GM18508 (cell line): ENCODE data around the gene GLRX.
"Not testable (repeated sequence)": the region's sequence is repeated elsewhere in the genome, so short reads cannot be mapped to it uniquely, and the experiment has no call there.

Source experiments
- ATAC-seq: cut with Tn5 transposase; IDR thresholded peaks from one replicate; pipeline ENCODE4 v1.9.1; 2021; ENCODE audit warnings: moderate number of reproducible peaks; ENCODE audit not compliant: insufficient read depth, unreplicated experiment

Gene GLRX

GRCh38 chr5:95811126-95811423, 11.5 kb downstream of the GLRX start:
- ATAC-seq: not testable (repeated sequence)

GRCh38 chr5:95810305-95811125, 12.0 kb downstream of the GLRX start:
- no peak for ATAC-seq

DNA sequence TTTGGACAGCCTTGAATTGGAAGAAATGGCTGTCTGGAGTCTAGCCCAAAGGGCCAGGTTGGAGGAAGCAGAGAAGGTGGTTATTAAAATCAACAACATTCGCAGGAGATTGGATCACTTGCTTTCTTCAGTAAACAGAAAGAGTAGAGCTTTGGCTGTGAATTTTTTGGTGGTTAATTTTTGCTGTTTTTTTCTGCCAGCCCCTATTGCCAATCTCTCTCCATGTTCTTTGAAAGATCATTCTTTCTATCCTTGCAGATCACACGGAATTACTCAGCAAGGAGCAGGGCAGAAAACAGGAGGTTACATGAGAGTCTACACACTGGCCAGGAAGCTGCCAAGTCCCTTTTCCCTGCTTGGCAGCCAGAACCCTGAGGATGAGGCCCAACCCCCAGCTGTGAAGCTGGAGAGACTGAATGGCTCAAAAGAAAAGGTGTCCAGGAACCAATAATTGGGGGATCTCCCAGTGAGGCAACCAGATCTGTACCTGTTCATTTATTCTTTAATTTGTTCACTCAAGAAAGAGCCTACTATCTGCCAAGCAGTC, 13.0 kb downstream of the GLRX start:
- ATAC-seq: no peak

DNA sequence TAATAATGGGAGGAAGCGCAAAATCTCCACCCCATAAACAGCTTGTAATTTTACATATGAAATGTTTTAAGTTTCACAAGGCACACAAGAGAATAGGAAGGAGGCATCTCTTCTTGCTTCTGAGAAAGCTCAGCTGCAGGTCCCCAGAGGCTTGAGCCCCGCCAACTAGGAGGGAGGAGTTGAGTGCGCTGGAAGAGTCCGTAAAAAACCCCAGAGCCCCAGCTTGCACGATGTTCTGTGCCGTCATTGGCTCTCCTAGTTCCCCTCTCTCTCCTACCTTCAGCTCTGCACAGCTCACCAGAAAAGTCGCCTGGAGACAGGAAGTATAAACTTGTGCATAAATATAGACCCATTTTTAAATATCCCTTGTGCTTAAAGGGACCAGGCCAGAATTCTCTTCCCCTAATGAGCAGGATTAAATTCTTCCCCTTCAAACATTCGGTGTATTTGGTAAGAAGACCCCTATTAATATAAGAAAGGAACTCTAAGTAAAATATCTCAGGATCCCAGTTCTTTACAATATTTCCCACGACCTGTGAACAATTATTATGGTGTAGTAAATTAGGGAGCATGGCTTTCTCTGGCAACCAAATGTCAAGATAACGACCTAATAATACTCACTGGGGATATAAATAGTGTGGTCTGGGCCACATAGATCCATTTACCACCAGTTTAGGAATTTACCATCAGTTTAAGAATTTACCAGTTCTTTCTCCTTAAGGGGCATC, 13.7 kb downstream of the GLRX start:
- ATAC-seq: peak; percentile 99

GRCh38 chr5:95808013-95808685, 14.4 kb downstream of the GLRX start:
- ATAC-seq: no peak

GRCh38 chr5:95806687-95807086, 15.8 kb downstream of the GLRX start:
- no peak for ATAC-seq

DNA sequence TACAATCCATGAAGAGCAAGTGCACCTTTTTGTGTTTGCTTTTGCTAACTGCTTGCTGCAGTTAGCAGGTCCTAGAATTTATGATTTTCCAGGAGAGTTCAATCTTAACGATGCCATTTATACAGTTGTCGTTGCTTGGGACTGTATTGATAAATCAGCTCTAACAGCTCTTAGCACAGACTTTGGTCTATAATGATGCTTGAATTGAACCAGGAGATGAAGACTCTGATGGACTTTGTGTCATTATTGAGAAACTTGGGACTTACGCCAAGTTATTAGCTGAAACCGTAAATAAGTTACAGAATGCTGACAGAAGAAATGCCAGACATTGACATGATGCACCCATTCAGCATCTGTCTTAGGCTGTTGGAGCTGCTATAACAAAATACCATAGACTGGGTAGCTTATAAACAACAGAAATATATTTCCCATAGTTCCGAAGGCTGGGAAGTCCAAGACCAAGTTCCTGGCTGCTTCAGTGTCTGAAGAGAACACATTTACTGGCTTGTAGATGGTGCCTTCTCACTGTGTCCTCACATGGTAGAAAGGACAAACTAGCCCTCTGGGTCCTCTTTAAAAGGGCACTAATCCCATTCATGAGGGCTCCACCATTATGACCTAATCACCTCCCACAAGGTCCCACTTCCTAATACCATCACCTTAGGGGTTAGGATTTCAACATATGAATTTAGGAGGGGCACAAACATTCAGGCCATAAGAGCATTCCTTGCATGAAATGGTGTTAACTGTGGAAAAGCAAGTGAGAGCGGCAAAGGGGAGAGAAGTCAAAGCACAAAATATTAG, 17.6 kb downstream of the GLRX start:
- ATAC-seq: no peak

GRCh38 chr5:95803271-95804148, 19.0 kb downstream of the GLRX start:
- ATAC-seq: no peak

- no peak for ATAC-seq
Observed at GRCh38 chr5:95801961-95802360, 20.6 kb downstream of the GLRX start.

GRCh38 chr5:95801532-95801931, 21.0 kb downstream of the GLRX start:
- no peak for ATAC-seq

- no peak for ATAC-seq
Observed at GRCh38 chr5:95800553-95800952, 22.0 kb downstream of the GLRX start.

GRCh38 chr5:95799191-95799835, 23.2 kb downstream of the GLRX start:
- ATAC-seq: no peak

- ATAC-seq: no peak
Observed at GRCh38 chr5:95798545-95798944, 24.0 kb downstream of the GLRX start.

DNA sequence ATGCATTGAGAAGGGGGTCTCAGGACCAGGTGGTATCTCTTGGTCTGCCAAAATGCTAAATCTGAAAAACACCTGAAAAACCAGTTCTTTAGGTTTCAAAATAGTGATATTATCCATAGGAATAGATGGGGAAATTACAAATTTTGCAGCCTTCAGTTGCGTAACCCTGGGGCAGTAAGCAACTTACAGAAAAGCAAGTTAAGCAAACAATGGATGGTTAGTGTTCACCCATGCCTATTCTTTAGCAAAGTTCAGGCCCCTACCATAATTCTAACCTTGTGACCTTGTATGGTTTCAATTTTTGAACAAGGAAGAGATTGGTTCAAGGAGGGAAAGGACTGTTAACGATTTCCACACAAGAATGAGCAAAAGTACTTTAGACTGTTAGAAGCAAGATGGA, 24.5 kb downstream of the GLRX start:
- ATAC-seq: no peak

GRCh38 chr5:95797301-95797700, 25.2 kb downstream of the GLRX start:
- no peak for ATAC-seq

DNA sequence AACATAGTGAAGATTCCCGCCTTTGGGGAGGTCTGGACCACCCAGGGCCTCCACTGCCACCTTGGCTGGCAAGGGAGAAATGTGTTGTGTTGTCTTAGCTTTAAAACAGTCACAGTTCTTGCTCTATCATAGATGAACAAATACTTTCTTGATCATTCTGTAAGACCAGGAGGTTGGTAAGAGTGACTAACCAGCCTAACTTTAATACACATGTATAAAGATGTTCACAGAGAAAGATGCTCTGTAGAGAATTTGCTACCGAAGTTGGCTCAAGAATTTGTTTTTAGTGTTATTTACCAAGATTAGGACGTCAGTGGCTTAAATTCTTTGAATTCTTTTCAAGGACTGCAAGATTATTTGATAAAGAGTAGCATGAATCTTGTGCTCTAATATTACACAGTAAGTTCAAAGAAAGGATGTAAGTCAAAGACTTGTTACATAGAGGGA, 28.4 kb downstream of the GLRX start:
- ATAC-seq: no peak

DNA sequence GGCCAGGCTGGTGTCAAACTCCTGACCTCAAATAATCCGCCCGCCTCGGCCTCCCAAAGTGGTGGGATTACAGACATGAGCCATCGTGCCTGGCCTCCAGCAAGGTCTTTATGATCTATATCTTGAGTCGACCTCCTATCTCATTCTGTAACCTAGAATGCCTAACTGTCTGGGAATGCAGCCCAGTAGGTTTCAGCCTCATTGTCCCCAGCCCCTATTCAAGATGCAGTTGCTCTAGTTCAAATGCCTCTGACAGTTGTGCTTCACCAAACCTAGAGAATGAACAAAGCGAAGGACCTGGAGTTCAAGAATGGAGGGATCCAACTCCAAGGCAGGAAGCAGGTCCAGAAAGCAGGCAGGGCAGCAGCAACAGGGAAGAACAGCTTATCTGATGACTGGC, 30.8 kb downstream of the GLRX start:
- ATAC-seq: no peak

DNA sequence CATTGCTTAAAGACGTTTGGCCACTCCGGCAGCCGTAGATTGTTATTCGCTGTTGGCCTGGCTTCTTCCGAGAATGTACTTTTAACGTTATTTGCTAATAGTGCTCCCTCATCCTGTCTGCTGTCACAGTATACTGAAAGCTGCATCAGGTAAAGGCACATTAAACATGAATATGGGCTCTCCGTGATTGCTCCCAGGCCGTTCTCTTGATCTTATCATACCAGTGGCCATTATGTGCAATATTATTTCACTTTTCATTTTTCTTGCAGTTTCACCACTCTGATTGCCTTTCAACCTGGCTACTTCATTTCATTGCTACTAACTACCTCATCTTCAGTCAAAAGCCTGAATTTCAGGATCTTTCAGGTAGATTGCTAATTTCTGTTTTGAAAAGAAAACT, 34.0 kb downstream of the GLRX start:
- ATAC-seq: no peak
